Gastroesophageal sphincter (tissue), 4 donors: Measurements from ENCODE around the gene DCST1. TPM values are rescaled to one million over a fixed set of nuclear protein-coding genes. Genes with fewer than 3 reads are reported as not detected.

Experiments used
- ATAC-seq: fragments of 150-250 bp; one replicate; pipeline ENCODE4 v1.9.1; 2016; ENCODE audit warnings: mild to moderate bottlenecking, moderate library complexity
- H3K27ac ChIP-seq, 4 donors: fragments of 200-600 bp; sonication (generic) in 3 of 4; 1 replicate in 3 of 4; 2 replicates in 1 of 4; pipeline ENCODE4 v1.5.1; 2016 to 2019
- H3K27me3 ChIP-seq: fragments of 200-600 bp; sonication (generic); one replicate; pipeline ENCODE4 v1.5.1; 2019
- H3K36me3 ChIP-seq, 2 donors: fragments of 200-600 bp; sonication (generic); one replicate each; pipeline ENCODE4 v1.5.1; 2019; ENCODE audit warnings: control low read depth in 1 of 2
- H3K4me1 ChIP-seq, 3 donors: fragments of 200-600 bp; sonication (generic); 1 replicate in 2 of 3; 2 replicates in 1 of 3; pipeline ENCODE4 v1.5.1; 2016 to 2019; ENCODE audit warnings: control low read depth in 2 of 3
- H3K4me3 ChIP-seq, 2 donors: fragments of 200-600 bp; sonication (generic); one replicate each; pipeline ENCODE4 v1.5.1; 2019; ENCODE audit warnings: mild to moderate bottlenecking in 1 of 2, moderate library complexity in 1 of 2
- H3K9me3 ChIP-seq, 3 donors: fragments of 200-600 bp; sonication (generic); one replicate each; pipeline ENCODE4 v1.5.1; 2017 to 2019; ENCODE audit warnings: control low read depth in 2 of 3
- EP300 ChIP-seq: sonication (generic); formaldehyde crosslinking; IDR thresholded peaks from one replicate; pipeline ENCODE4 v1.6.1; 2017; ENCODE audit warnings: antibody characterized with exemption, mild to moderate bottlenecking
- POLR2A ChIP-seq, 2 donors: fragments of 450-650 bp; IDR thresholded peaks; one replicate each; pipeline ENCODE4 v1.6.1; 2017; ENCODE audit warnings: antibody characterized with exemption in 2 of 2, mild to moderate bottlenecking in 2 of 2, moderate library complexity in 1 of 2
- POLR2AphosphoS5 ChIP-seq: sonication (generic); formaldehyde crosslinking; IDR thresholded peaks from one replicate; pipeline ENCODE4 v1.6.1; 2017; ENCODE audit warnings: antibody characterized with exemption
- WGBS, 2 donors: methylation state at CpG; one replicate each; pipeline ENCODE4 v1.1.5; 2018; ENCODE audit warnings: low coverage in 1 of 2; 5-methylcytosine and 5-hydroxymethylcytosine counted together
- total RNA-seq, 4 donors: library from RNA; depleted of rRNA; stranded (reverse); fragments of >200 nt; gene quantifications; one replicate each; pipeline ENCODE4 v1.1.0, GENCODE V29; 2016
- TF ChIP-seq, protein P1 (sequence below), 4 experiments: fragments of 200-600 bp in 2 of 4; fragments of 450-650 bp in 2 of 4; sonication (generic) in 1 of 4; IDR thresholded peaks; one replicate each; pipeline ENCODE4 v1.5.1; 2017 to 2019; ENCODE audit warnings: antibody characterized with exemption in 4 of 4, mild to moderate bottlenecking in 2 of 4, moderate library complexity in 2 of 4

DCST1 gene
- total RNA-seq, 4 donors from 2014 or later: not detected

DNA sequence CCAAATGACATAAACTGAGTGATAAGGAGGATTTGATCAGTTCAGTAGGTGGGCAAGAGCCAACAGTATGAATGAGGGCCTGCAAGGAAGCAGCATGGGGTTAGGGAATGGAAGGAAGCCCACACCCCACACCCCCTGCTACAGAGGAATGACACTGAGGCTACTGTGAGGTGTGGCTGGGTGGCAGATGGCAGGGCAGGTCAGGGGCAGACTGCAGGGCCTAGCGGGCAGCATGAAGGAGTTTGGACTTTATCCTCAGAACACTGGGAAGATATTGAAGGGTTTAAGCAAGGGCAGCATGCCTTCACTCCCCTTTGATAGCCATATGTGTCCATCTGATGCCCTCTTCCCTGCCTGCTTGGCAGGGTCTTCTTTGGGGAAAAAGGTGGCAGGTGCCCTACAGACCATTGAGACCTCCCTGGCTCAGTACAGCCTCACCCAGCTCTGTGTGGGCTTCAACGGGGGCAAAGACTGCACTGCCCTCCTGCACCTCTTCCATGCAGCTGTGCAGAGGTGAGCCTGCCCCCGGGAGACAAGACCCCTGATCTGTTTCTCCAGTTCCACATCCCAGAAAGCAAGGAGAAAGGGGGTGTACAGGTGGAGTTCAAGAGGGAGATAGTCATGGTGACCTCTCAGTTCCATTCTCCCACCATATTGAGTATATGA is 44.3 kb upstream of the DCST1 start:
- H3K27me3 ChIP-seq: no peaks in the 10 kb centered on the region
- H3K36me3 ChIP-seq: peaks cover 0 to 73% of the 10 kb centered on the region in 2 donors
- no peak overlapping the region for H3K4me3 ChIP-seq
- no peak for ATAC-seq
- WGBS, 2 donors: 70 to 100% methylated on average over 1 of the region's 3 CpGs
- H3K27ac ChIP-seq: no peak overlapping the region
- no peaks in the 10 kb centered on the region for H3K9me3 ChIP-seq
- peaks cover 0 to 28% (median 0%) of the 10 kb centered on the region in 3 donors for H3K4me1 ChIP-seq
- TF ChIP-seq EP300 (no peak), POLR2AphosphoS5 (no peak), POLR2A (IDR thresholded peaks at IDR 0.05) (no peak)
- TF ChIP-seq, protein P1, sequence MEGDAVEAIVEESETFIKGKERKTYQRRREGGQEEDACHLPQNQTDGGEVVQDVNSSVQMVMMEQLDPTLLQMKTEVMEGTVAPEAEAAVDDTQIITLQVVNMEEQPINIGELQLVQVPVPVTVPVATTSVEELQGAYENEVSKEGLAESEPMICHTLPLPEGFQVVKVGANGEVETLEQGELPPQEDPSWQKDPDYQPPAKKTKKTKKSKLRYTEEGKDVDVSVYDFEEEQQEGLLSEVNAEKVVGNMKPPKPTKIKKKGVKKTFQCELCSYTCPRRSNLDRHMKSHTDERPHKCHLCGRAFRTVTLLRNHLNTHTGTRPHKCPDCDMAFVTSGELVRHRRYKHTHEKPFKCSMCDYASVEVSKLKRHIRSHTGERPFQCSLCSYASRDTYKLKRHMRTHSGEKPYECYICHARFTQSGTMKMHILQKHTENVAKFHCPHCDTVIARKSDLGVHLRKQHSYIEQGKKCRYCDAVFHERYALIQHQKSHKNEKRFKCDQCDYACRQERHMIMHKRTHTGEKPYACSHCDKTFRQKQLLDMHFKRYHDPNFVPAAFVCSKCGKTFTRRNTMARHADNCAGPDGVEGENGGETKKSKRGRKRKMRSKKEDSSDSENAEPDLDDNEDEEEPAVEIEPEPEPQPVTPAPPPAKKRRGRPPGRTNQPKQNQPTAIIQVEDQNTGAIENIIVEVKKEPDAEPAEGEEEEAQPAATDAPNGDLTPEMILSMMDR (IDR thresholded peaks at IDR 0.05): no peak

DNA sequence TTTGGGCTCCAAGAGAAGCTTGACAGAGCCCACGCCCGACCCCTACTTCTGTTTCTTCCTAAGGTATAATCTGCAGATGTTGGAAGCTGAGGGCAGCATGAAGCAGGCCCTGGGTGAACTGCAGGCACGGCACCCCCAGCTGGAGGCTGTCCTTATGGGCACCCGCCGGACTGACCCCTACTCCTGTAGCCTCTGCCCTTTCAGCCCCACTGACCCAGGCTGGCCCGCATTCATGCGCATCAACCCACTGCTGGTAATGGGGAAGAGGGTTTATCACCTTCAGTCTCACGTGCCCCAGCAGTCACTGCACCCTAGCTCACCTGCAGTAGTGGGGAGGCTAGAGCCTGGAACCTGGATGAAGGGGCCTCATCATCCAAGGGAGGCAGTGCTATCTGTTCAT is 43.3 kb upstream of the DCST1 start:
- 89% methylated on average over 3 of the region's 8 CpGs; no CpG with 5 or more reads in 1 of the 2 donors for WGBS, 2 donors
- no peaks in the 10 kb centered on the region for H3K27me3 ChIP-seq
- H3K27ac ChIP-seq: no peak overlapping the region
- no peak for ATAC-seq
- peaks cover 0 to 25% (median 0%) of the 10 kb centered on the region in 3 donors for H3K4me1 ChIP-seq
- H3K4me3 ChIP-seq: no peak overlapping the region
- TF ChIP-seq POLR2AphosphoS5 (no peak), POLR2A (IDR thresholded peaks at IDR 0.05) (no peak), EP300 (no peak)
- TF ChIP-seq, protein P1 (IDR thresholded peaks at IDR 0.05): no peak
- H3K9me3 ChIP-seq: no peaks in the 10 kb centered on the region
- peaks cover 0 to 73% of the 10 kb centered on the region in 2 donors for H3K36me3 ChIP-seq

DNA sequence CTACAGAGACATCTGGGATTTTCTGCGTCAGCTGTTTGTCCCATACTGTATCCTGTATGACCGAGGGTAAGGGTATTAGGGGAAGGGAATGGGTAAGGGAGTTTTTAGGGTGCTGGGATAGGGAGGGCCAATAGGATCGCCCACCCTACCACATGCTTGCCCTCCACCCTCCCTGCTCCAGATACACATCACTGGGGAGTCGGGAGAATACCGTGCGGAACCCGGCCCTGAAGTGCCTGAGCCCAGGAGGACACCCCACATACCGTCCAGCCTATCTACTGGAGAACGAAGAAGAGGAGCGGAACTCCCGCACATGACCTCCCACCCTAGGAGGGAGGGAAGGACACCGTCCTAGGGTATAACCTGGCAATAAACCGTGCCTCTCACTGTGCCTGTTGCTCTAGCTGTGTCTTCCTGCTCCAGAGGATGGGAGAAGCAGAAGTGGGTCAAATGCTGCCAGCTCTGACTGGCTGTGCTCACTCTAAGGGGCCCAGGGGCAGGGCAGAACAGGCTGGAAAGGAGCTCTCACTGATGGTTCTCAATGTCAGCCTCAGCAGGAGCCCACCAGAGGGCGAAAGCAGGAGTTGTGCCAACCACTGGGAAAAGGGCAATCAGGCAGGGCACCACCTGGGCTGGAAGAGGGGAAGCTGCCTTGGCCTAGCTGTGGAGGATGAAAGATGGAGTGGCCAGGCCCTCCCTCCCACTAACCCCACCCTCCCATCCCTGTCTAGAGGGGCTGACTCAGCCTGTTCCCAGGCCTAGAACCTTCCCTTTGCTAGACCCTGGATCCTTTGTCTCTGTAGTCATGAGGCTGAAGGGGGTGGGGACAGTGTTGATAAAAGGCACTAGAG is 40.7 kb upstream of the DCST1 start:
- H3K27me3 ChIP-seq: no peaks in the 10 kb centered on the region
- TF ChIP-seq, protein P1 (IDR thresholded peaks at IDR 0.05): no peak
- TF ChIP-seq EP300: no peak
- no peak for TF ChIP-seq POLR2AphosphoS5
- no peak for TF ChIP-seq POLR2A (IDR thresholded peaks at IDR 0.05)
- H3K4me3 ChIP-seq: no peak overlapping the region
- H3K9me3 ChIP-seq: no peaks in the 10 kb centered on the region
- H3K27ac ChIP-seq: no peak overlapping the region
- H3K36me3 ChIP-seq: peaks cover 0 to 52% of the 10 kb centered on the region in 2 donors
- ATAC-seq: no peak
- peaks cover 0 to 29% (median 0%) of the 10 kb centered on the region in 3 donors for H3K4me1 ChIP-seq
- WGBS, 2 donors: 83% methylated on average over 4 of the region's 14 CpGs; no CpG with 5 or more reads in 1 of the 2 donors

DNA sequence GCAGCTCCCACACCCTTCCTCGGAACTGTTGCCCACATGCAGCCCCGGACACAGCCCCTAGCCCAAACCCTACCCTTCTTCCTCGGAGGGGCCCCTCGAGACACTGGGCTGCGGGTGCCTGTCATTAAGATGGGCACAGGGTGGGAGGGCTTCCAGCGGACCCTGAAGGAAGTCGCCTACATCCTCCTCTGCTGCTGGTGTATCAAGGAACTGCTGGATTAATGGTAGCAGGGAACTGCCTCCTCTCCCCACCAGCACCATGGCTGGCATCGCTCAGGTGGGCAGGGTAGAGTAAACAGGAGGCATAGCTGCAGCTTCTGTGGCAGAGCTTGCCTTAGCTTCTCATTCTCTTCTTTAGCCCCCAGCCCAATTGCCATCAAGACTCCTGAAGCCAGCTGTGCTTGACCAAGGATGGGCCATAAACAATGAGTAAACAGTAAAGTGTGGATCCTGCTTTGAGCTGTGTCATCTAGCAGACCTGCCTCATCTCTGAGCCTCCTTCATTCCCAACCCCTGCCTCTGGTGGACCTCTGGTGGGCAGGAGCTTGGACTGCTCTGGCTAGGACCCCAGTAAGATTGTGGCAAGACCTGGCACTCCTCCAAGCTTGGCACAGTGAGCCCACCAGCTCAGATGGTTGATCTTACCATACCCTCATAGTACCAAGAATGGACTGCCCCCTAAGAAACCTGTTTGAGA is 39.9 kb upstream of the DCST1 start, which contains the start of gene LENEP:
TSS of gene LENEP (plus strand) at position 15 of the 697 bp plus-strand sequence. CDS start at position 37, 22 bp downstream.
- H3K9me3 ChIP-seq: no peaks in the 10 kb centered on the region
- H3K27me3 ChIP-seq: no peaks in the 10 kb centered on the region
- no peak for TF ChIP-seq POLR2AphosphoS5
- TF ChIP-seq, protein P1 (IDR thresholded peaks at IDR 0.05): no peak
- TF ChIP-seq EP300: no peak
- TF ChIP-seq POLR2A (IDR thresholded peaks at IDR 0.05): no peak
- no peak for ATAC-seq
- peaks cover 0 to 44% of the 10 kb centered on the region in 2 donors for H3K36me3 ChIP-seq
- no peak within 1 kb of the TSS for H3K27ac ChIP-seq
- no CpG with 5 or more reads among the region's 8 CpGs for WGBS, 2 donors
- no peak within 1 kb of the TSS for H3K4me3 ChIP-seq
- peaks cover 0 to 28% (median under 1%) of the 10 kb centered on the region in 3 donors for H3K4me1 ChIP-seq
